ENCODE results near the gene MED4. TPM values are rescaled to one million over a fixed set of nuclear protein-coding genes. Genes with fewer than 3 reads are reported as not detected.

MED4 gene
- total and polyA plus RNA-seq, 9 of the 15 experiments (the other 6 are each of a cell fraction or from before 2014, with no cell fraction given) = 24.5 to 87.3 (median 58.3) TPM

- Histone ChIP-seq H3K4me1 (replicated peaks in 1 of 2; ENCODE audit: control insufficient read depth in 2 of 2, insufficient read depth in 2 of 2, low read length in 2 of 2) (no peaks in the 10 kb centered on the region; a peak in 1 of 5 replicates), H4K20me1 (replicated peaks; ENCODE audit: control insufficient read depth, insufficient read depth, low read length) (no peaks in the 10 kb centered on the region), H3K9ac (ENCODE audit: insufficient read depth in 1 of 2, low read depth in 2 of 2, low read length in 2 of 2) (no peak overlapping the region), H3K79me2 (ENCODE audit: control insufficient read depth, insufficient read depth, low read length) (peaks cover 43% of the 10 kb centered on the region), H3K9me3 (replicated peaks; ENCODE audit: control insufficient read depth, insufficient read depth, low read depth, low read length) (no peaks in the 10 kb centered on the region), H3K4me3 (no peak overlapping the region), H3K27ac (ENCODE audit: extremely low read depth, low read depth, low read length) (no peak overlapping the region), H3K4me2 (ENCODE audit: insufficient read depth, low read length) (no peak overlapping the region), H2AFZ (ENCODE audit: low read depth, low read length) (no peak overlapping the region), H3K36me3 (ENCODE audit: control insufficient read depth, insufficient read depth, low read length) (peaks cover 52% of the 10 kb centered on the region; the same call in 2 of the 3 replicates), H3K9me1 (ENCODE audit: control insufficient read depth, insufficient read depth, low read length) (no peaks in the 10 kb centered on the region), H3K27me3 (ENCODE audit: control insufficient read depth in 2 of 2, insufficient read depth in 2 of 2, low read length in 2 of 2) (no peaks in the 10 kb centered on the region)
- BruUV-seq (replicated peaks) = no TSS peak
- POLR2A ChIA-PET = no interaction called here
- ATAC-seq (no peak), DNase-seq (ENCODE audit: extremely low read depth in 1 of 4, low spot score in 3 of 4) (no peak), FAIRE-seq (no peak)
- in situ Hi-C loops (cut with MboI) (no loop called here), intact Hi-C loops (cut with micrococcal nuclease) (no loop called here)
- WGBS (ENCODE audit: insufficient coverage, low coverage, missing lambda C conversion rate) = 82% methylated on average over 2 of the region's 2 CpGs
- TF ChIP-seq ZNF263 (CRISPR knock-in tag; IDR thresholded peaks at IDR 0.05; ENCODE audit: borderline replicate concordance) (no peak), TBL1XR1 (IDR thresholded peaks at IDR 0.05; ENCODE audit: low read length in 2 of 2) (no peak), ZNF165 (CRISPR knock-in tag; IDR thresholded peaks at IDR 0.05; ENCODE audit: borderline replicate concordance) (no peak), CHD4 (IDR thresholded peaks at IDR 0.05; ENCODE audit: insufficient read depth, insufficient replicate concordance, low read depth, low read length, poor library complexity, severe bottlenecking) (no peak), KLF1 (tag; IDR thresholded peaks at IDR 0.05) (no peak), TAF15 (IDR thresholded peaks at IDR 0.05; ENCODE audit: low read depth, low read length) (no peak), HSF4 (CRISPR knock-in tag; IDR thresholded peaks at IDR 0.05; ENCODE audit: borderline replicate concordance) (no peak), RNF2 (IDR thresholded peaks at IDR 0.05) (no peak)
- CTCF ChIA-PET (ENCODE audit: low intra/inter-chr PET ratio) = no interaction called here
Measured at GRCh38 chr13:48086272-48086671, 8.6 kb downstream of the MED4 start.
